Measurements from ENCODE around the gene DCAF5. TPM values are rescaled to one million over a fixed set of nuclear protein-coding genes. Genes with fewer than 3 reads are reported as not detected.

The DCAF5 gene
- total RNA-seq, 4 donors from 2014 or later = 31.8 to 60.0 (median 38.5) TPM

GRCh38 chr14:69161590-69161989 lies 8.7 kb upstream of the DCAF5 start:
- TF ChIP-seq POLR2A (IDR thresholded peaks at IDR 0.05) = no peak
- TF ChIP-seq, protein P1, sequence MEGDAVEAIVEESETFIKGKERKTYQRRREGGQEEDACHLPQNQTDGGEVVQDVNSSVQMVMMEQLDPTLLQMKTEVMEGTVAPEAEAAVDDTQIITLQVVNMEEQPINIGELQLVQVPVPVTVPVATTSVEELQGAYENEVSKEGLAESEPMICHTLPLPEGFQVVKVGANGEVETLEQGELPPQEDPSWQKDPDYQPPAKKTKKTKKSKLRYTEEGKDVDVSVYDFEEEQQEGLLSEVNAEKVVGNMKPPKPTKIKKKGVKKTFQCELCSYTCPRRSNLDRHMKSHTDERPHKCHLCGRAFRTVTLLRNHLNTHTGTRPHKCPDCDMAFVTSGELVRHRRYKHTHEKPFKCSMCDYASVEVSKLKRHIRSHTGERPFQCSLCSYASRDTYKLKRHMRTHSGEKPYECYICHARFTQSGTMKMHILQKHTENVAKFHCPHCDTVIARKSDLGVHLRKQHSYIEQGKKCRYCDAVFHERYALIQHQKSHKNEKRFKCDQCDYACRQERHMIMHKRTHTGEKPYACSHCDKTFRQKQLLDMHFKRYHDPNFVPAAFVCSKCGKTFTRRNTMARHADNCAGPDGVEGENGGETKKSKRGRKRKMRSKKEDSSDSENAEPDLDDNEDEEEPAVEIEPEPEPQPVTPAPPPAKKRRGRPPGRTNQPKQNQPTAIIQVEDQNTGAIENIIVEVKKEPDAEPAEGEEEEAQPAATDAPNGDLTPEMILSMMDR (IDR thresholded peaks at IDR 0.05) = no peak
- intact Hi-C loops (cut with DNase I; ENCODE audit: low total_unique reads) = no loop called here
- no peak overlapping the region for H3K4me3 ChIP-seq (ENCODE audit: low read depth, poor library complexity, severe bottlenecking)
- no peak for DNase-seq (ENCODE audit: low spot score in 2 of 2)
- 82 to 95% methylated on average over 1 of the region's 1 CpG for WGBS, 2 donors

DNA sequence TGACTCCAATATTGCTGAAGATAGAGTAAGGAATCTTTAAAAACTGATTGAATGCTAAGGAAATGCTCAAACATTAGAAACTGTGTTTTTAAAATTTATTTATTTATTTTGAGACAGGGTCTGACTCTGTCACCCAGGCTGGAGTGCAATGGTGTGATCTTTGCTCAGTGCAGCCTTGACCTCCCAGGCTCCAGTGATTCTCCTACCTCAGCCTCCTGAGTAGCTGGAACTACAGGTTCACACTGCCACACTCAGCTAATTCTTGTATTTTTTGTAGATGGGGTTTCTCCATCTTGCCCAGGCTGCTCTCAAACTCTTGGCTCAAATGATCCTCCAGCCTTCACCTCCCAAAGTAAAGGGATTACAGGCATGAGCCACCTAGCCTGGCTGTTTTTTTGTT lies 3.3 kb upstream of the DCAF5 start:
- no peak overlapping the region for H3K4me3 ChIP-seq (ENCODE audit: low read depth, poor library complexity, severe bottlenecking)
- DNase-seq (ENCODE audit: low spot score in 2 of 2) = no peak
- intact Hi-C loops (cut with DNase I; ENCODE audit: low total_unique reads) = no loop called here
- no peak for TF ChIP-seq POLR2A (IDR thresholded peaks at IDR 0.05)
- TF ChIP-seq, protein P1 (IDR thresholded peaks at IDR 0.05) = no peak

GRCh38 chr14:69154779-69155178 lies 1.9 kb upstream of the DCAF5 start:
- WGBS, 2 donors = 30 to 32% methylated on average over 4 of the region's 4 CpGs
- no peak overlapping the region for H3K4me3 ChIP-seq (ENCODE audit: low read depth, poor library complexity, severe bottlenecking)
- intact Hi-C loops (cut with DNase I; ENCODE audit: low total_unique reads) = no loop called here
- DNase-seq (ENCODE audit: low spot score in 2 of 2) = no peak
- no peak for TF ChIP-seq POLR2A (IDR thresholded peaks at IDR 0.05)
- TF ChIP-seq, protein P1 (IDR thresholded peaks at IDR 0.05) = no peak

GRCh38 chr14:69153873-69154270 lies 953 bp upstream of the DCAF5 start:
- 1 to 2% methylated on average over 13 of the region's 13 CpGs for WGBS, 2 donors
- peak overlapping the region; percentile 71 for H3K4me3 ChIP-seq (ENCODE audit: low read depth, poor library complexity, severe bottlenecking)
- no peak for TF ChIP-seq POLR2A (IDR thresholded peaks at IDR 0.05)
- TF ChIP-seq, protein P1 (IDR thresholded peaks at IDR 0.05) = no peak
- intact Hi-C loops (cut with DNase I; ENCODE audit: low total_unique reads) = no loop called here
- no peak for DNase-seq (ENCODE audit: low spot score in 2 of 2)

DNA sequence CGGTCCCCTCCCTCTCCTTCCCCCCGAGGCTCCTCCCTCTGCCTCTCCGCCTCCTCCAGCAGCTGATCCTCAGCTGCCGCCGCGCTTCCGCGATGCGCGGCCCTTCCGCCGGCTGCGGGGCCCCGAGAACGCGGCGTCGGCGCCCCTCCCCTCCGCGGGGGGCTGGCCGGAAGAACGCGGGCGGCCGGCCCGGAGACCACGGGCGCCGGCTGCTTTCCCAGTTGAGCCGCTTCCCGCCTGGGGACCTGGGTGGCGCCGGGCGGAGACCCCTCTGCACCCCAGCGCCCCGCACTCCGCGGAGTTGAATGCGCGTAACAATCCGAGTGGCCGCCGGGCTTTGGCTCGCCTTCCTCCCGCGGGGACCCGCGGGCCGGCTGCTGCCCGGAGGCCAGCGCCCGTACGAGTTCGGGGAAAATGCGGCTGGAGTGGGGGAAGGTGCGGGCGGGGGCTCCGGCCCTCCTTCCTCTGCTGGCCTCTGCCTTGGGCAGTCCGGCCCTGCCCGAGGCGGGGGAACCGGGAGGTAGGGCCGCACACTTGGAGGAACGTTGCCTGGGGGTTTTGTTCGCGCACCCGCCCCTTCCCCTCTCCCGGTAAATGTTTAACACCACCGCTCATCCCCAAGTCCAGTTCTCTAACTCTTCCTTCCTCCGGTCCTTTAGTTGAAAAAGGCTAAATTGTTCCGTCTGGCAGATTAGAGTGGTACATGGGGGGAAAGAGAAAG lies 393 bp upstream of the DCAF5 start:
- DNase-seq (ENCODE audit: low spot score in 2 of 2) = peak in 1 of 2 donors; percentile 21
- 0 to 1% methylated on average over 34 to 47 of the region's 72 CpGs for WGBS, 2 donors

More for the DNA sequence above, 393 bp upstream of the DCAF5 start:
- TF ChIP-seq POLR2A (IDR thresholded peaks at IDR 0.05) = no peak
- TF ChIP-seq, protein P1 (IDR thresholded peaks at IDR 0.05) = no peak
- H3K4me3 ChIP-seq (ENCODE audit: low read depth, poor library complexity, severe bottlenecking) = peak overlapping the region; percentile 71
- intact Hi-C loops (cut with DNase I; ENCODE audit: low total_unique reads) = no loop called here
